Keratinocyte (primary cell): ENCODE results near the gene LMOD2. TPM values are rescaled to one million over a fixed set of nuclear protein-coding genes. Genes with fewer than 3 reads are reported as not detected.
A peak's percentile ranks its signal among the peaks of the same experiment; 100 is the strongest.

Experiments used
- DNase-seq: peaks from one replicate; pipeline ENCODE4 v3.0.0-alpha.2; 2011; ENCODE audit warnings: low read depth, missing footprints, low spot score
- FAIRE-seq: peaks from 2 replicates; lab custom pipeline; 2011; peaks lifted over from hg19 to GRCh38; lab: Jason Lieb, UNC
- H2AFZ ChIP-seq: 2 replicates; pipeline ENCODE4 v1.6.0; 2012; ENCODE audit warnings: low read length, control low read depth, inconsistent platforms; ENCODE audit not compliant: control insufficient read depth
- H3K27ac ChIP-seq: 2 replicates; pipeline ENCODE4 v1.5.1; 2011; ENCODE audit warnings: low read length; ENCODE audit not compliant: control insufficient read depth, insufficient read depth
- H3K27me3 ChIP-seq: 3 replicates; pipeline ENCODE4 v1.6.0; 2011; ENCODE audit warnings: low read length; ENCODE audit not compliant: control insufficient read depth, insufficient read depth; ENCODE audit errors: extremely low read depth
- H3K36me3 ChIP-seq, 2 experiments: 2 replicates in 1 of 2; 3 replicates in 1 of 2; pipeline ENCODE4 v1.5.1; 2011; ENCODE audit warnings: low read length in 2 of 2, mild to moderate bottlenecking in 1 of 2; ENCODE audit not compliant: control insufficient read depth in 2 of 2, insufficient read depth in 2 of 2; ENCODE audit errors: extremely low read depth in 1 of 2
- H3K4me1 ChIP-seq: 3 replicates; pipeline ENCODE4 v1.5.1; 2011; ENCODE audit warnings: low read length; ENCODE audit not compliant: control insufficient read depth, insufficient read depth; ENCODE audit errors: extremely low read depth
- H3K4me2 ChIP-seq: 3 replicates; pipeline ENCODE4 v1.6.0; 2011; ENCODE audit warnings: low read depth, low read length; ENCODE audit not compliant: control insufficient read depth, insufficient read depth; ENCODE audit errors: extremely low read depth
- H3K4me3 ChIP-seq, 3 experiments: fragments of 200-600 bp in 1 of 3; sonication (generic) in 1 of 3; 2 replicates in 2 of 3; 3 replicates in 1 of 3; pipeline ENCODE4 v1.5.1; 2011 to 2016; ENCODE audit warnings: low read length in 3 of 3, mild to moderate bottlenecking in 3 of 3, control low read depth in 2 of 3, inconsistent platforms in 1 of 3, low read depth in 1 of 3, mixed read lengths in 1 of 3, mixed run types in 1 of 3, moderate library complexity in 1 of 3; ENCODE audit not compliant: control insufficient read depth in 2 of 3, insufficient read depth in 2 of 3; ENCODE audit errors: extremely low read depth in 1 of 3
- H3K79me2 ChIP-seq: 2 replicates; pipeline ENCODE4 v1.6.0; 2012; ENCODE audit warnings: low read length; ENCODE audit not compliant: control insufficient read depth, insufficient read depth
- H3K9ac ChIP-seq: 3 replicates; pipeline ENCODE4 v1.6.0; 2011; ENCODE audit warnings: low read length; ENCODE audit not compliant: control insufficient read depth, insufficient read depth; ENCODE audit errors: extremely low read depth
- H3K9me1 ChIP-seq: 3 replicates; pipeline ENCODE4 v1.6.0; 2011; ENCODE audit warnings: low read length; ENCODE audit not compliant: control insufficient read depth, insufficient read depth; ENCODE audit errors: extremely low read depth
- H3K9me3 ChIP-seq: 2 replicates; pipeline ENCODE4 v1.5.1; 2012; ENCODE audit warnings: low read depth, low read length; ENCODE audit not compliant: control insufficient read depth
- H4K20me1 ChIP-seq: 3 replicates; pipeline ENCODE4 v1.6.0; 2011; ENCODE audit warnings: low read length; ENCODE audit not compliant: control insufficient read depth, insufficient read depth; ENCODE audit errors: extremely low read depth
- CTCF ChIP-seq, 3 experiments: IDR thresholded peaks in 1 of 3; conservative IDR thresholded peaks in 1 of 3; optimal IDR thresholded peaks in 1 of 3; 2 replicates in 2 of 3; 3 replicates in 1 of 3; pipeline versions ENCODE3 to v1.5.1; 2011; ENCODE audit warnings: low read length in 3 of 3, mild to moderate bottlenecking in 3 of 3, moderate library complexity in 2 of 3, control low read depth in 1 of 3, inconsistent platforms in 1 of 3; ENCODE audit not compliant: insufficient read depth in 2 of 3; ENCODE audit errors: extremely low read depth in 1 of 3
- EZH2 ChIP-seq: IDR thresholded peaks from one replicate; pipeline ENCODE4 v1.6.1; 2012; ENCODE audit warnings: inconsistent platforms, mild to moderate bottlenecking, low read length, moderate library complexity
- dilution Hi-C: fragments of 300-500 bp; cut with MboI; formaldehyde crosslinking; loops from one replicate; pipeline ENCODE4 v1.7.0; 2020; ENCODE audit warnings: low sequenced_read_pairs; ENCODE audit not compliant: extremely low pct_ligation_motif_present
- polyA plus RNA-seq, 5 experiments: library from polyadenylated mRNA; depleted of rRNA in 3 of 5; stranded (reverse) in 3 of 5; stranded (forward) in 1 of 5; unstranded in 1 of 5; fragments of >200 nt; gene quantifications; 1 replicate in 1 of 5; 2 replicates in 3 of 5; 3 replicates in 1 of 5; pipeline versions ENCODE4 v1.2.1 to v1.2.3, GENCODE V29; 2011 to 2012; ENCODE audit warnings: missing spikeins in 2 of 5, low read depth in 1 of 5, low replicate concordance in 1 of 5

LMOD2 gene
- polyA plus RNA-seq, 1 donor (not counting 4 experiments of a cell fraction or from before 2014, with no cell fraction given), result not detected

- peaks cover 22% of the 10 kb centered on the region for H3K4me1 ChIP-seq
- H3K27ac ChIP-seq, result no peak overlapping the region
- H3K27me3 ChIP-seq, result no peaks in the 10 kb centered on the region
- H2AFZ ChIP-seq, result peak overlapping the region; percentile 9
- dilution Hi-C loops, result no loop called here
- no peak overlapping the region for H3K9ac ChIP-seq
- H3K4me2 ChIP-seq, result peak overlapping the region; percentile 53
- no peaks in the 10 kb centered on the region for H3K9me3 ChIP-seq
- H3K36me3 ChIP-seq, result no peaks in the 10 kb centered on the region
- H3K79me2 ChIP-seq, result no peaks in the 10 kb centered on the region
- no peaks in the 10 kb centered on the region for H4K20me1 ChIP-seq
- TF ChIP-seq CTCF (optimal IDR thresholded peaks at IDR 0.05 in 1 of 3, IDR thresholded peaks at IDR 0.05 in 1 of 3, conservative IDR thresholded peaks at IDR 0.05 in 1 of 3; ENCODE audit: extremely low read depth in 1 of 3, insufficient read depth in 2 of 3, low read length in 3 of 3), result no peak
- no peak for TF ChIP-seq EZH2
- no peak for FAIRE-seq
- H3K9me1 ChIP-seq, result no peaks in the 10 kb centered on the region
- peak overlapping the region in 1 of 3 experiments; percentile 31 for H3K4me3 ChIP-seq
- DNase-seq, result no peak
These were observed 11.9 kb upstream of the LMOD2 start for GRCh38 chr7:123643495-123644441.

DNA sequence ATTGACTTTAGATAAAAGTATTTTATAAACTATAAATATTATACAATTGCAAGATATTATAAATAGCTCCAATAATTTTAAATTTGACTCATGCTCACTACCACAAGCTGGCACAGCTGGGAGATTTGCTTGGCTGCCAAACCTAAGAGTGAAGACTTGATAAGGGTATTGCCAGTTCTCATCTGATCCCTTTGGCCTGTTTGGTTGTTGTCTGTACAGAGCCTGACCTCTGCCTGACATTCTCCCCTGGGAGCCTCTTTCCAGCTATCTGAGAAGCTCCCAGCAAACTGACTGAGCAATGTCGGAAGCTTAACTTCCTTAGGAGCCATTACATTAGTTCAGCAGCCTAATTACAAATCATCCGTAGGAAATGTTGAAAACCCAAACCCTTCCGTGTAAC, 10.2 kb upstream of the LMOD2 start:
- H3K27me3 ChIP-seq, result no peaks in the 10 kb centered on the region
- H4K20me1 ChIP-seq, result no peaks in the 10 kb centered on the region
- DNase-seq (no peak), FAIRE-seq (no peak)
- no peak overlapping the region for H3K27ac ChIP-seq
- no peaks in the 10 kb centered on the region for H3K36me3 ChIP-seq
- no peak overlapping the region for H2AFZ ChIP-seq
- no peak overlapping the region for H3K9ac ChIP-seq
- H3K4me3 ChIP-seq, result no peak overlapping the region
- no peak overlapping the region for H3K4me2 ChIP-seq
- H3K4me1 ChIP-seq, result peaks cover 28% of the 10 kb centered on the region
- no peaks in the 10 kb centered on the region for H3K9me3 ChIP-seq
- TF ChIP-seq EZH2 (no peak), CTCF (optimal IDR thresholded peaks at IDR 0.05 in 1 of 3, IDR thresholded peaks at IDR 0.05 in 1 of 3, conservative IDR thresholded peaks at IDR 0.05 in 1 of 3; ENCODE audit: extremely low read depth in 1 of 3, insufficient read depth in 2 of 3, low read length in 3 of 3) (no peak)
- dilution Hi-C loops, result no loop called here
- H3K79me2 ChIP-seq, result no peaks in the 10 kb centered on the region
- no peaks in the 10 kb centered on the region for H3K9me1 ChIP-seq
